ENCODE measurements around the gene BPIFB1.

DNA sequence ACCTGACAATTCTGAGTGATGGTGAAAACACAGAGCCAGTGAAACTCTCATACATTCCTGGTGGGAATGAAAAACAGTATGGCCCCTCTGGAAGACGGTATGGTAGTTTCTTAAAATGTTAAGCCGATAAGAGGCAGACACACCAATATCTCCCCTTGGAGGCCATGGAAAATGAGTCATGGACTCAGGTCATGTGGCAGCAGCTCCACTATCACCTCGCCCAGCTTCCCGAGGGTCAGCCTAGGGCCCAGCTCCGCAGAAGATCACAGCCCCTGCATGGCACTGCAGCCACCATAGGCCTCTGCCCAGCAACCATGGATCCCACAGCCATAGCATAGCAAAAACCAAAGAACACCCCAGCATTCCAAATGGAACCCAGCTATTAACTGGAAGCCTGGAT lies 25.8 kb upstream of the BPIFB1 start:
- TF ChIP-seq POLR2A (IDR thresholded peaks at IDR 0.05), result no peak
- TF ChIP-seq, protein P1, sequence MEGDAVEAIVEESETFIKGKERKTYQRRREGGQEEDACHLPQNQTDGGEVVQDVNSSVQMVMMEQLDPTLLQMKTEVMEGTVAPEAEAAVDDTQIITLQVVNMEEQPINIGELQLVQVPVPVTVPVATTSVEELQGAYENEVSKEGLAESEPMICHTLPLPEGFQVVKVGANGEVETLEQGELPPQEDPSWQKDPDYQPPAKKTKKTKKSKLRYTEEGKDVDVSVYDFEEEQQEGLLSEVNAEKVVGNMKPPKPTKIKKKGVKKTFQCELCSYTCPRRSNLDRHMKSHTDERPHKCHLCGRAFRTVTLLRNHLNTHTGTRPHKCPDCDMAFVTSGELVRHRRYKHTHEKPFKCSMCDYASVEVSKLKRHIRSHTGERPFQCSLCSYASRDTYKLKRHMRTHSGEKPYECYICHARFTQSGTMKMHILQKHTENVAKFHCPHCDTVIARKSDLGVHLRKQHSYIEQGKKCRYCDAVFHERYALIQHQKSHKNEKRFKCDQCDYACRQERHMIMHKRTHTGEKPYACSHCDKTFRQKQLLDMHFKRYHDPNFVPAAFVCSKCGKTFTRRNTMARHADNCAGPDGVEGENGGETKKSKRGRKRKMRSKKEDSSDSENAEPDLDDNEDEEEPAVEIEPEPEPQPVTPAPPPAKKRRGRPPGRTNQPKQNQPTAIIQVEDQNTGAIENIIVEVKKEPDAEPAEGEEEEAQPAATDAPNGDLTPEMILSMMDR (IDR thresholded peaks at IDR 0.05), result no peak

Data from heart left ventricle (tissue), 13 donors.